AG09309 (cell line): ENCODE results near the gene CCDC12.

ENCODE experiments used
- DNase-seq: peaks from one replicate; pipeline ENCODE4 v3.0.0-alpha.2; 2010; ENCODE audit warnings: low read depth
- H3K4me3 ChIP-seq: 2 replicates; pipeline ENCODE4 v1.5.1; 2011; ENCODE audit warnings: mild to moderate bottlenecking, low read depth, low read length, moderate library complexity; ENCODE audit not compliant: control insufficient read depth
- CTCF ChIP-seq: IDR thresholded peaks from 2 replicates; pipeline ENCODE4 v1.5.1; 2011; ENCODE audit warnings: mild to moderate bottlenecking, low read depth, low read length, inconsistent platforms; ENCODE audit not compliant: insufficient read depth, control insufficient read depth; ENCODE audit errors: missing control alignments

Gene CCDC12

GRCh38 chr3:46986782-46987310 is 10.3 kb upstream of the CCDC12 start:
- no peak for TF ChIP-seq CTCF
- DNase-seq, result no peak
- H3K4me3 ChIP-seq, result no peak overlapping the region

DNA sequence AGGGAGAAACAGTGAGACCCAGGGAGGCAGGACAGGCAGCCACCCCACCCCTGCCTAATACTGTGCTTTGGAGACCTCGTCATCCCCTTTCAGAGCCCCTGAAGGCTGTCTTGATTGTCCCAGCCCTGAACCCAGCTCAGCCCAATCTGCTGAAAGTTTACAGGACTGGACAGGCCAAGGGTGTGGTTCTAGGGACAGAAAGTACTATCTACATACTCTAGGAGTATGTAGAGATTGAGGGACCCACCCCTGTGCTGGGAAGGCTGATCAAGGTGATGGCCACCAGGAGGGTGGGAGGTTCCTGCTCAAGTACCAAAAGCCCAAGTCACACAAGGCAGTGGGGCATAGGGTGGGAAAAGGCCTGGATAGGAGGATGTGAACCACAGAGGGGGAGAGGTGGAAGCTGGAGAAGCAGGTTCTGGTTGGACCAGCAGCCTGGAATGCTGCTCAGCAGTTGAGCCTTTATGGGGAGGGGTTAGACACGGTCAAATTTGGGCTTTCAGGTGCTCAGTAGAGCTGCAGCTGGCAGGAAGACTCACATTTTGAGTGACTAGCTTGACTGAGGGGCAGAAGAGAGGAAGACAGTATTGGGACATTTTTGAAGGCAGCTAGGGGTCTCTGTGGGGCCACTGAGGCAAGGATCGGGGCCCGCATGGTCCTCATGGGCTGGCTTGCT is 9.6 kb upstream of the CCDC12 start:
- DNase-seq, result no peak
- H3K4me3 ChIP-seq, result no peak overlapping the region
- no peak for TF ChIP-seq CTCF

DNA sequence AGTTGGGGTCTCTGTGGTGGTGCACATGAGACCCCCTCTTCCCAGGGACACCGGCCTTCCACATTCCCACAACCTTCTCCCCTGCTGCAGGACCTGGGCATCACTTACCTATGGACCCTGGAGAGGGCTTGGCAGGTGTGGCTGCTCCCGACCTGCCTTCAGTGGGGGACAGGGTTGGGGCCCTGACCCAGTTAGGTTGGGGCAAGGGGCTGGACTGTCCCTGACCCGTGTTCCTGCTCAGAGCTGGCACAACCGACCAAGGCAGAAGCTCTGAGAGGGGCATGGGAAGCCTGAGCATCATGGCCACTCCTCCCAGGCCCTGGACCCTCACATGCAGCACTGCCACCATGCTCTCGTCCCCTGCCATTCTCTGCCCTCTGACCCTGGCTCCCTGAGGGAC is 9.0 kb upstream of the CCDC12 start:
- no peak overlapping the region for H3K4me3 ChIP-seq
- DNase-seq, result no peak
- TF ChIP-seq CTCF, result no peak

GRCh38 chr3:46984591-46985459 is 8.3 kb upstream of the CCDC12 start:
- no peak for TF ChIP-seq CTCF
- DNase-seq, result no peak
- H3K4me3 ChIP-seq, result no peak overlapping the region

DNA sequence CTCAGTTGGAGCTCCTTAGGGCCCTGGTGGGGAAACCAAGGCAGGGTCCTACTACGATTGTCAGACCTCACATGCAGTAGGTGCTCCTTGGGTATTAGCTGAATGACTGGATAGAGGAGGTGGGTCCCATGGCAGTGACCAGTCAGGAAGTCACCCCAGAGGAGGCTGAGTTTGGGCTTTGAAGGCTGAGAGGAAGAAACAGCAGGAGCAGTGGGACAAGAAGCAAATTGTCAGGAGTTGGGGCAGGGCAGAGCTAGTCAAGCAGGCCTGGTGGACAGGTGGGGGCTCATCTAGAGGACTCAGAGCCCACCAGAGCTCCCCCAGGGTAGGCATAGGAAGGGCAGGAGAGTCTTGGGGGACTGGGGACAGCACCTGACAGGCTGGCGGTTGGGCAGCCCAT is 6.0 kb upstream of the CCDC12 start:
- no peak for DNase-seq
- TF ChIP-seq CTCF, result no peak
- no peak overlapping the region for H3K4me3 ChIP-seq

DNA sequence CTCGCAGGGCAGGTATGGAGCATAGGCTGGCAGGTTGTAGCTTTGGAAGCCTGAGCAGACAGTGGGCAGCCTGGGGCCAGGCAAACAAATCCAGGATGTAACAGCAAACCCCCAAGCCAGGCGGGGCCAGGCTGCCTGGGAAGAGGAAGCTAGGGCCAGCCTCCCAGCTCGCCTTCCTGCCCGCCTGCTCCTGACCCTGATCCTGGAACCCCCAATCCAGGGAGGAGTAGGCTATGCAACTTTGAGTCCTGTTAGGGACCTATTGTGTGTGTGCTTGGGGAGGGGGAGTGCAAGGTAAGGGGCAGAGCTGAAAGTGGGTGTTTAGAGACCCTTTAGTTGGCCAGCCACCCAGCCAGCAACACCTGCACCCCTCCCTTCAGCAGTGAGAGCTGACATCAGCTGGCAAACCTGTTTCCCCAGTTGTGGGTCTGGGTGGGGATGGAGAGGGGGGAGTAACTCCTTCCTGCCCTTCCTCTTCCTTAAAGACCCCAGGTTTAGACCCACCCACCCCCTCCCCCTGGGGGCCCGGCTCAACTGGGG is 5.5 kb upstream of the CCDC12 start:
- H3K4me3 ChIP-seq, result no peak overlapping the region
- no peak for DNase-seq
- TF ChIP-seq CTCF, result no peak
